ENCODE results near the gene EXOC3L4. TPM values are rescaled to one million over a fixed set of nuclear protein-coding genes. Genes with fewer than 3 reads are reported as not detected.
A peak's percentile ranks its signal among the peaks of the same experiment; 100 is the strongest.

EXOC3L4 gene
- total and polyA plus RNA-seq, 8 donors: 0.63 to 8.9 (median 1.3) TPM

GRCh38 chr14:103086771-103087342 is 7.7 kb upstream of the EXOC3L4 start:
- FAIRE-seq: no peak
- WGBS, 2 donors: 60 to 82% methylated on average over 8 of the region's 8 CpGs
- no peaks in the 10 kb centered on the region for H3K27me3 ChIP-seq
- TF ChIP-seq, protein P1, sequence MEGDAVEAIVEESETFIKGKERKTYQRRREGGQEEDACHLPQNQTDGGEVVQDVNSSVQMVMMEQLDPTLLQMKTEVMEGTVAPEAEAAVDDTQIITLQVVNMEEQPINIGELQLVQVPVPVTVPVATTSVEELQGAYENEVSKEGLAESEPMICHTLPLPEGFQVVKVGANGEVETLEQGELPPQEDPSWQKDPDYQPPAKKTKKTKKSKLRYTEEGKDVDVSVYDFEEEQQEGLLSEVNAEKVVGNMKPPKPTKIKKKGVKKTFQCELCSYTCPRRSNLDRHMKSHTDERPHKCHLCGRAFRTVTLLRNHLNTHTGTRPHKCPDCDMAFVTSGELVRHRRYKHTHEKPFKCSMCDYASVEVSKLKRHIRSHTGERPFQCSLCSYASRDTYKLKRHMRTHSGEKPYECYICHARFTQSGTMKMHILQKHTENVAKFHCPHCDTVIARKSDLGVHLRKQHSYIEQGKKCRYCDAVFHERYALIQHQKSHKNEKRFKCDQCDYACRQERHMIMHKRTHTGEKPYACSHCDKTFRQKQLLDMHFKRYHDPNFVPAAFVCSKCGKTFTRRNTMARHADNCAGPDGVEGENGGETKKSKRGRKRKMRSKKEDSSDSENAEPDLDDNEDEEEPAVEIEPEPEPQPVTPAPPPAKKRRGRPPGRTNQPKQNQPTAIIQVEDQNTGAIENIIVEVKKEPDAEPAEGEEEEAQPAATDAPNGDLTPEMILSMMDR (IDR thresholded peaks at IDR 0.05): no peak
- no peaks in the 10 kb centered on the region for H3K36me3 ChIP-seq
- ATAC-seq: no peak
- no peaks in the 10 kb centered on the region for H3K4me1 ChIP-seq
- no peak overlapping the region for H3K4me3 ChIP-seq
- peak in 2 of 6 donors; percentile 45 to 53 for DNase-seq
- no peak overlapping the region for H3K27ac ChIP-seq
- no peaks in the 10 kb centered on the region for H3K9me3 ChIP-seq
- intact Hi-C loops (cut with DNase I): loop anchor here in 1 of 3 donors (10.0 kb wide), 1 partner anchor 198 kb away; no protein-coding TSS in a partner anchor

- DNase-seq (peak in 1 of 6 donors; percentile 58), FAIRE-seq (no peak), ATAC-seq (no peak)
- Histone ChIP-seq H3K27me3 (no peaks in the 10 kb centered on the region), H3K4me1 (no peaks in the 10 kb centered on the region), H3K36me3 (no peaks in the 10 kb centered on the region), H3K27ac (no peak overlapping the region), H3K4me3 (no peak overlapping the region), H3K9me3 (no peaks in the 10 kb centered on the region)
- TF ChIP-seq, protein P1 (IDR thresholded peaks at IDR 0.05): no peak
- intact Hi-C loops (cut with DNase I): loop anchor here in 1 of 3 donors (10.0 kb wide), 1 partner anchor 197 kb away; no protein-coding TSS in a partner anchor
- 56 to 59% methylated on average over 13 of the region's 13 CpGs for WGBS, 2 donors
Measured at GRCh38 chr14:103087343-103087835, 7.1 kb upstream of the EXOC3L4 start.

DNA sequence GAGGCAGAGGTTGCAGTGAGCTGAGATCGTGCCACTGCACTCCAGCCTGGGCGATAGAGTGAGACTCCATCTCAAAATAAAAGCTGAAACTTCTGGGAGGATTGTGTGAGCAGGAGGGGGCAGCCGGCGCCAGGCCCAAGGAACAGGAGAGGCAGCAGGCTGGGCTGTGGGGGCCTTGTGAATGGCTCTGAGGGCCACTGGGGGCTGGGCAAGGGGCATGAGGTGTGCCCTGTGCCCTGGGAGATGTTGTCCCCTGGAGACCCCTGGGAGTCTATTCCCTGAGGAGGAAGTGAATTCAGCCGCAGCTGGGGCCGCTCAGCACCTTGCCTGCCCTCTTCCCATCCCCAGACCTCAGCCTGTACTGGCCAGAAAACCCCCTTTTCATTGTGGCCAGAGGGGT is 5.6 kb upstream of the EXOC3L4 start:
- ATAC-seq (no peak), FAIRE-seq (no peak), DNase-seq (peak in 1 of 6 donors; percentile 59)
- H3K27me3 ChIP-seq: no peaks in the 10 kb centered on the region
- TF ChIP-seq, protein P1 (IDR thresholded peaks at IDR 0.05): no peak
- intact Hi-C loops (cut with DNase I): loop anchor here in 1 of 3 donors (10.0 kb wide), 1 partner anchor 196 kb away; no protein-coding TSS in a partner anchor
- no peak overlapping the region for H3K4me3 ChIP-seq
- WGBS, 2 donors: 87 to 94% methylated on average over 6 of the region's 6 CpGs
- no peaks in the 10 kb centered on the region for H3K36me3 ChIP-seq
- H3K9me3 ChIP-seq: no peaks in the 10 kb centered on the region
- no peak overlapping the region for H3K27ac ChIP-seq
- no peaks in the 10 kb centered on the region for H3K4me1 ChIP-seq

- no peak overlapping the region for H3K27ac ChIP-seq
- DNase-seq: peak in 2 of 6 donors; percentile 29 to 74
- intact Hi-C loops (cut with DNase I): loop anchor here in 1 of 3 donors (10.0 kb wide), 1 partner anchor 195 kb away; no protein-coding TSS in a partner anchor
Measured at GRCh38 chr14:103089386-103090335, 4.9 kb upstream of the EXOC3L4 start.

More at GRCh38 chr14:103089386-103090335, 4.9 kb upstream of the EXOC3L4 start:
- H3K27me3 ChIP-seq: no peaks in the 10 kb centered on the region
- WGBS, 2 donors: 88 to 89% methylated on average over 28 of the region's 28 CpGs
- TF ChIP-seq, protein P1 (IDR thresholded peaks at IDR 0.05): no peak
- ATAC-seq (no peak), FAIRE-seq (no peak)
- no peaks in the 10 kb centered on the region for H3K9me3 ChIP-seq
- no peaks in the 10 kb centered on the region for H3K36me3 ChIP-seq
- no peaks in the 10 kb centered on the region for H3K4me1 ChIP-seq
- H3K4me3 ChIP-seq: no peak overlapping the region

Data from pancreas (tissue), 10 donors.